ENCODE results near the gene CCDC82. TPM values are rescaled to one million over a fixed set of nuclear protein-coding genes. Genes with fewer than 3 reads are reported as not detected.
A peak's percentile ranks its signal among the peaks of the same experiment; 100 is the strongest.

Gene CCDC82
- total RNA-seq, 1 experiment from 2014 or later = 7.1 TPM

- peak; percentile 65 for DNase-seq (ENCODE audit: low spot score)
- in situ Hi-C loops (cut with HindIII; ENCODE audit: low sequenced_read_pairs) = no loop called here
Measured at GRCh38 chr11:96313163-96313562, 76.5 kb downstream of the CCDC82 start.

GRCh38 chr11:96311120-96311568, 78.6 kb downstream of the CCDC82 start:
- DNase-seq (ENCODE audit: low spot score) = no peak
- in situ Hi-C loops (cut with HindIII; ENCODE audit: low sequenced_read_pairs) = no loop called here

GRCh38 chr11:96310236-96310635, 79.5 kb downstream of the CCDC82 start:
- in situ Hi-C loops (cut with HindIII; ENCODE audit: low sequenced_read_pairs) = no loop called here
- DNase-seq (ENCODE audit: low spot score) = no peak

- DNase-seq (ENCODE audit: low spot score) = no peak
- in situ Hi-C loops (cut with HindIII; ENCODE audit: low sequenced_read_pairs) = no loop called here
Measured at GRCh38 chr11:96309643-96310017, 80.1 kb downstream of the CCDC82 start.

GRCh38 chr11:96309016-96309642, 80.6 kb downstream of the CCDC82 start:
- in situ Hi-C loops (cut with HindIII; ENCODE audit: low sequenced_read_pairs) = no loop called here
- no peak for DNase-seq (ENCODE audit: low spot score)

- DNase-seq (ENCODE audit: low spot score) = no peak
- in situ Hi-C loops (cut with HindIII; ENCODE audit: low sequenced_read_pairs) = no loop called here
Measured at GRCh38 chr11:96307776-96308140, 82.0 kb downstream of the CCDC82 start.

GRCh38 chr11:96306933-96307775, 82.6 kb downstream of the CCDC82 start:
- in situ Hi-C loops (cut with HindIII; ENCODE audit: low sequenced_read_pairs) = no loop called here
- DNase-seq (ENCODE audit: low spot score) = peak; percentile 59

- DNase-seq (ENCODE audit: low spot score) = no peak
- in situ Hi-C loops (cut with HindIII; ENCODE audit: low sequenced_read_pairs) = no loop called here
Measured at GRCh38 chr11:96306600-96306932, 83.1 kb downstream of the CCDC82 start.

- DNase-seq (ENCODE audit: low spot score) = no peak
- in situ Hi-C loops (cut with HindIII; ENCODE audit: low sequenced_read_pairs) = no loop called here
Measured at GRCh38 chr11:96306071-96306470, 83.6 kb downstream of the CCDC82 start.

- DNase-seq (ENCODE audit: low spot score) = no peak
- in situ Hi-C loops (cut with HindIII; ENCODE audit: low sequenced_read_pairs) = no loop called here
Measured at GRCh38 chr11:96303980-96304379, 85.7 kb downstream of the CCDC82 start.

- DNase-seq (ENCODE audit: low spot score) = no peak
- in situ Hi-C loops (cut with HindIII; ENCODE audit: low sequenced_read_pairs) = no loop called here
Measured at GRCh38 chr11:96303064-96303463, 86.6 kb downstream of the CCDC82 start.

Other genes with a start within 250 kb of the CCDC82 start
- not detected in 2 replicates for gene MAML2, start 46.7 kb downstream of the CCDC82 start, total RNA-seq (2014; rRNA removed; shearing (Covaris generic))
- gene JRKL, start 101 bp upstream of the CCDC82 start, total RNA-seq (2014; rRNA removed; shearing (Covaris generic)) = 0.24 and 2.6 TPM in 2 replicates

Data from G401 (cell line).